HepG2 (cell line): Measurements from ENCODE around the gene ZDHHC9. TPM values are rescaled to one million over a fixed set of nuclear protein-coding genes. Genes with fewer than 3 reads are reported as not detected.

Experiments used
- ATAC-seq: fragments of 200-7000 bp; cut with Tn5 transposase; 3 replicates; pipeline ENCODE4 v1.9.1; 2020; ENCODE audit warnings: mild to moderate bottlenecking, moderate library complexity
- BruUV-seq: library from RNA; stranded (reverse); fragments of 400-500 nt; replicated peaks from 2 replicates; lab custom pipeline; 2021; lab: Mats Ljungman, UMichigan
- CTCF ChIA-PET: fragments of 300-600 bp; formaldehyde crosslinking; extraction: SDS; loops from one replicate; lab custom pipeline; 2021; ENCODE audit warnings: low total read pairs, inconsistent platforms, low intra/inter-chr PET ratio; lab: Yijun Ruan, JAX
- POLR2A ChIA-PET: fragments of 350-600 bp; sonication (Branson Sonifier 250); formaldehyde crosslinking; loops from one replicate; lab custom pipeline; 2020; ENCODE audit warnings: antibody characterized with exemption, inconsistent platforms; lab: Yijun Ruan, JAX
- DNase-seq: peaks from one replicate; pipeline ENCODE4 v3.0.0-alpha.2; 2015; ENCODE audit warnings: low spot score
- FAIRE-seq: peaks from 3 replicates; lab custom pipeline; 2011; peaks lifted over from hg19 to GRCh38; lab: Jason Lieb, UNC
- H2AFZ ChIP-seq: one replicate; pipeline ENCODE4 v1.6.1; 2011; ENCODE audit warnings: low read length, inconsistent platforms
- H3K27ac ChIP-seq: fragments of 300-600 bp; 3 replicates; pipeline ENCODE4 v1.8.0; 2011; ENCODE audit warnings: mixed run types, mild to moderate bottlenecking, mixed read lengths, low read length, inconsistent platforms; ENCODE audit not compliant: insufficient read depth; ENCODE audit errors: extremely low read length
- H3K27me3 ChIP-seq, 2 experiments: fragments of 200-600 bp in 1 of 2; 2 replicates in 1 of 2; 3 replicates in 1 of 2; pipeline versions ENCODE4 v1.6.0 to v1.8.0; 2011; ENCODE audit warnings: low read length in 2 of 2, mild to moderate bottlenecking in 2 of 2, moderate library complexity in 2 of 2, inconsistent platforms in 1 of 2; ENCODE audit not compliant: insufficient read depth in 2 of 2, control insufficient read depth in 1 of 2
- H3K36me3 ChIP-seq, 2 experiments: fragments of 200-600 bp in 1 of 2; replicated peaks in 1 of 2; 2 replicates in 1 of 2; 3 replicates in 1 of 2; pipeline versions ENCODE4 v1.5.1 to v1.8.0; 2011; ENCODE audit warnings: low read length in 2 of 2, inconsistent platforms in 1 of 2; ENCODE audit not compliant: insufficient read depth in 2 of 2, control insufficient read depth in 1 of 2
- H3K4me1 ChIP-seq: 2 replicates; pipeline ENCODE4 v1.5.1; 2012; ENCODE audit warnings: low read length, inconsistent platforms; ENCODE audit not compliant: insufficient read depth
- H3K4me2 ChIP-seq: 2 replicates; pipeline ENCODE4 v1.6.0; 2011; ENCODE audit warnings: low read depth, low read length, inconsistent platforms
- H3K4me3 ChIP-seq, 3 experiments: fragments of 200-600 bp in 1 of 3; sonication (generic), shearing (Covaris generic) in 1 of 3; replicated peaks in 1 of 3; 2 replicates each; pipeline ENCODE4 v1.5.1; 2011 to 2016; ENCODE audit warnings: low read length in 3 of 3, inconsistent platforms in 2 of 3, low read depth in 2 of 3, mild to moderate bottlenecking in 2 of 3, control low read depth in 1 of 3, mixed read lengths in 1 of 3; ENCODE audit not compliant: insufficient read depth in 1 of 3
- H3K79me2 ChIP-seq: one replicate; pipeline ENCODE4 v1.6.1; 2011; ENCODE audit warnings: low read length, inconsistent platforms; ENCODE audit not compliant: insufficient read depth
- H3K9ac ChIP-seq: 2 replicates; pipeline ENCODE4 v1.6.0; 2011; ENCODE audit warnings: mild to moderate bottlenecking, low read depth, low read length, inconsistent platforms; ENCODE audit not compliant: insufficient read depth
- H3K9me3 ChIP-seq: 2 replicates; pipeline ENCODE4 v1.5.1; 2012; ENCODE audit warnings: mild to moderate bottlenecking, low read length
- H4K20me1 ChIP-seq: 2 replicates; pipeline ENCODE4 v1.6.0; 2011; ENCODE audit warnings: inconsistent platforms, mild to moderate bottlenecking, low read length, moderate library complexity; ENCODE audit not compliant: insufficient read depth
- ATRX ChIP-seq: sonication (generic); formaldehyde crosslinking; IDR thresholded peaks from 2 replicates; pipeline ENCODE4 v1.4.0; 2020; ENCODE audit warnings: missing genetic modification reagents, borderline replicate concordance
- GATA4 ChIP-seq: sonication (generic); IDR thresholded peaks from 2 replicates; pipeline ENCODE4 v1.6.1; 2016; ENCODE audit warnings: antibody characterized with exemption, low read depth, borderline replicate concordance
- GFI1 ChIP-seq: sonication (generic); formaldehyde crosslinking; IDR thresholded peaks from 2 replicates; pipeline ENCODE4 v1.5.0; 2020; ENCODE audit warnings: missing genetic modification reagents, mild to moderate bottlenecking, borderline replicate concordance
- GTF3A ChIP-seq: sonication (generic); formaldehyde crosslinking; conservative IDR thresholded peaks from 2 replicates; pipeline ENCODE4 v1.4.0; 2020; ENCODE audit warnings: mild to moderate bottlenecking, missing genetic modification reagents
- HNRNPL ChIP-seq: fragments of 200-400 bp; formaldehyde crosslinking; IDR thresholded peaks from 2 replicates; pipeline ENCODE4 v1.6.1; 2017; ENCODE audit warnings: mild to moderate bottlenecking, low read depth, low read length
- MAFK ChIP-seq, 2 experiments: IDR thresholded peaks in 1 of 2; conservative IDR thresholded peaks in 1 of 2; 2 replicates each; pipeline ENCODE4 v1.6.1; 2011; ENCODE audit warnings: improper control_type of control experiment in 2 of 2, low read length in 2 of 2
- MATR3 ChIP-seq: sonication (generic); formaldehyde crosslinking; IDR thresholded peaks from 2 replicates; pipeline ENCODE4 v1.4.0; 2020; ENCODE audit warnings: missing genetic modification reagents
- NFRKB ChIP-seq: fragments of 450-650 bp; IDR thresholded peaks from 2 replicates; pipeline ENCODE4 v1.6.1; 2017
- NR0B2 ChIP-seq: sonication (generic); formaldehyde crosslinking; IDR thresholded peaks from 2 replicates; pipeline ENCODE4 v1.4.0; 2020; ENCODE audit warnings: mild to moderate bottlenecking, missing genetic modification reagents
- THAP7 ChIP-seq: sonication (generic); formaldehyde crosslinking; IDR thresholded peaks from 2 replicates; pipeline ENCODE4 v1.8.1; 2023; ENCODE audit warnings: mild to moderate bottlenecking, missing genetic modification reagents
- ZBTB20 ChIP-seq: sonication (generic); formaldehyde crosslinking; IDR thresholded peaks from 2 replicates; pipeline ENCODE4 v1.8.1; 2023; ENCODE audit warnings: missing genetic modification reagents, low read depth, mild to moderate bottlenecking, borderline replicate concordance
- ZNF253 ChIP-seq: sonication (generic); formaldehyde crosslinking; IDR thresholded peaks from 2 replicates; pipeline ENCODE4 v1.8.0; 2022; ENCODE audit warnings: mild to moderate bottlenecking, missing genetic modification reagents, borderline replicate concordance
- ZNF574 ChIP-seq: sonication (generic); formaldehyde crosslinking; IDR thresholded peaks from 2 replicates; pipeline ENCODE4 v1.4.0; 2020; ENCODE audit warnings: missing genetic modification reagents
- ZNF75D ChIP-seq: sonication (generic); formaldehyde crosslinking; IDR thresholded peaks from 2 replicates; pipeline ENCODE4 v1.8.1; 2023; ENCODE audit warnings: missing genetic modification reagents, mild to moderate bottlenecking, borderline replicate concordance
- WGBS: methylation state at CpG from one replicate; pipeline ENCODE4 v1.1.6; 2017; ENCODE audit warnings: low lambda C conversion rate; 5-methylcytosine and 5-hydroxymethylcytosine counted together
- in situ Hi-C: cut with HindIII; loops from 2 replicates; pipeline ENCODE4 v1.10.0; 2017; ENCODE audit warnings: low pct_unique_long_range_greater_than_20kb; ENCODE audit not compliant: extremely low pct_ligation_motif_present
- intact Hi-C: fragments of 100-400 bp; cut with micrococcal nuclease; formaldehyde crosslinking; loops from one replicate; pipeline ENCODE4 v1.10.0; 2022; ENCODE audit not compliant: unreplicated experiment
- polyA plus RNA-seq, 8 experiments: library from polyadenylated mRNA; depleted of rRNA in 3 of 8; stranded (reverse) in 7 of 8; unstranded in 1 of 8; fragments of >200 nt; fragmentation: Illumina TruSeq in 4 of 8; extraction: Trizol in 4 of 8; gene quantifications; 2 replicates each; pipeline versions ENCODE4 v1.2.1 to v1.2.3, GENCODE V29; 2011 to 2016; ENCODE audit warnings: low read depth in 4 of 8, missing spikeins in 1 of 8, mixed read lengths in 1 of 8; ENCODE audit not compliant: insufficient read depth in 1 of 8
- total RNA-seq, 5 experiments: library from RNA; depleted of rRNA; stranded (reverse); fragments of >200 nt; fragmentation: Illumina TruSeq; extraction: Trizol; gene quantifications; 2 replicates each; pipeline ENCODE4 v1.2.3, GENCODE V29; 2016; ENCODE audit warnings: low read depth in 1 of 5
- TF ChIP-seq, protein P1 (sequence below): sonication (generic); formaldehyde crosslinking; IDR thresholded peaks from 2 replicates; pipeline ENCODE4 v1.5.0; 2020; ENCODE audit warnings: missing genetic modification reagents, mild to moderate bottlenecking, borderline replicate concordance
- TF ChIP-seq, protein P2 (sequence below), 2 experiments: fragments of 450-650 bp in 1 of 2; sonication (generic) in 1 of 2; formaldehyde crosslinking; IDR thresholded peaks; 2 replicates each; pipeline versions ENCODE4 v1.5.0 to v1.8.0; 2020 to 2022; ENCODE audit warnings: mild to moderate bottlenecking in 1 of 2, missing genetic modification reagents in 1 of 2
- TF ChIP-seq, protein P3 (sequence below): sonication (generic); formaldehyde crosslinking; conservative IDR thresholded peaks from 2 replicates; pipeline ENCODE4 v1.8.0; 2022; ENCODE audit warnings: low read depth, missing genetic modification reagents

Gene ZDHHC9
- total and polyA plus RNA-seq, 2 of the 13 experiments (the other 11 are each of a cell fraction or from before 2014, with no cell fraction given), result 28.3 to 53.1 TPM

- POLR2A ChIA-PET, result no interaction called here
- Histone ChIP-seq H3K4me3 (no peak overlapping the region), H3K4me1 (peaks cover 12% of the 10 kb centered on the region; the same call in 1 of the 2 replicates), H3K9me3 (no peaks in the 10 kb centered on the region), H3K27me3 (no peaks in the 10 kb centered on the region), H3K9ac (no peak overlapping the region), H3K79me2 (no peaks in the 10 kb centered on the region), H3K36me3 (no peaks in the 10 kb centered on the region), H4K20me1 (no peaks in the 10 kb centered on the region), H2AFZ (no peak overlapping the region), H3K27ac (no peak overlapping the region), H3K4me2 (no peak overlapping the region)
- WGBS, result 15% methylated on average over 4 of the region's 11 CpGs
- FAIRE-seq (no peak), ATAC-seq (no peak), DNase-seq (no peak)
- intact Hi-C loops (no loop called here), in situ Hi-C loops (no loop called here)
- CTCF ChIA-PET, result no interaction called here
- no TSS peak for BruUV-seq
- no peak for TF ChIP-seq THAP7 (CRISPR knock-in tag)
- TF ChIP-seq GTF3A (CRISPR knock-in tag), result no peak
- TF ChIP-seq MAFK (conservative IDR thresholded peaks at IDR 0.05 in 1 of 2, IDR thresholded peaks at IDR 0.05 in 1 of 2; ENCODE audit: low read length in 2 of 2), result no peak
- TF ChIP-seq ZNF253 (CRISPR knock-in tag), result no peak
- no peak for TF ChIP-seq ATRX (CRISPR knock-in tag)
- no peak for TF ChIP-seq GFI1 (CRISPR knock-in tag)
- TF ChIP-seq NR0B2 (CRISPR knock-in tag), result no peak
- no peak for TF ChIP-seq GATA4
- TF ChIP-seq NFRKB, result no peak
- no peak for TF ChIP-seq HNRNPL
- TF ChIP-seq MATR3 (CRISPR knock-in tag), result no peak
- TF ChIP-seq, protein P1, sequence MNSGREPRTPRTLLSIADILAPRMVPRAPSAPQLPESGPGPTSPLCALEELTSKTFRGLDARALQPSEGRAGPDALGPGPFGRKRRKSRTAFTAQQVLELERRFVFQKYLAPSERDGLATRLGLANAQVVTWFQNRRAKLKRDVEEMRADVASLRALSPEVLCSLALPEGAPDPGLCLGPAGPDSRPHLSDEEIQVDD (CRISPR knock-in tag), result no peak
- TF ChIP-seq, protein P2, sequence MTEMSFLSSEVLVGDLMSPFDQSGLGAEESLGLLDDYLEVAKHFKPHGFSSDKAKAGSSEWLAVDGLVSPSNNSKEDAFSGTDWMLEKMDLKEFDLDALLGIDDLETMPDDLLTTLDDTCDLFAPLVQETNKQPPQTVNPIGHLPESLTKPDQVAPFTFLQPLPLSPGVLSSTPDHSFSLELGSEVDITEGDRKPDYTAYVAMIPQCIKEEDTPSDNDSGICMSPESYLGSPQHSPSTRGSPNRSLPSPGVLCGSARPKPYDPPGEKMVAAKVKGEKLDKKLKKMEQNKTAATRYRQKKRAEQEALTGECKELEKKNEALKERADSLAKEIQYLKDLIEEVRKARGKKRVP (CRISPR knock-in tag; IDR thresholded peaks at IDR 0.05), result no peak
- no peak for TF ChIP-seq ZNF574
- TF ChIP-seq, protein P3, sequence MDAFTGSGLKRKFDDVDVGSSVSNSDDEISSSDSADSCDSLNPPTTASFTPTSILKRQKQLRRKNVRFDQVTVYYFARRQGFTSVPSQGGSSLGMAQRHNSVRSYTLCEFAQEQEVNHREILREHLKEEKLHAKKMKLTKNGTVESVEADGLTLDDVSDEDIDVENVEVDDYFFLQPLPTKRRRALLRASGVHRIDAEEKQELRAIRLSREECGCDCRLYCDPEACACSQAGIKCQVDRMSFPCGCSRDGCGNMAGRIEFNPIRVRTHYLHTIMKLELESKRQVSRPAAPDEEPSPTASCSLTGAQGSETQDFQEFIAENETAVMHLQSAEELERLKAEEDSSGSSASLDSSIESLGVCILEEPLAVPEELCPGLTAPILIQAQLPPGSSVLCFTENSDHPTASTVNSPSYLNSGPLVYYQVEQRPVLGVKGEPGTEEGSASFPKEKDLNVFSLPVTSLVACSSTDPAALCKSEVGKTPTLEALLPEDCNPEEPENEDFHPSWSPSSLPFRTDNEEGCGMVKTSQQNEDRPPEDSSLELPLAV (CRISPR knock-in tag), result no peak
- no peak for TF ChIP-seq ZNF75D (CRISPR knock-in tag)
- no peak for TF ChIP-seq ZBTB20 (CRISPR knock-in tag)
Measured at GRCh38 chrX:129783291-129783713, 60.4 kb downstream of the ZDHHC9 start.
